Peyer's patch (tissue), 4 donors: Measurements from ENCODE around the gene CIZ1. TPM values are rescaled to one million over a fixed set of nuclear protein-coding genes. Genes with fewer than 3 reads are reported as not detected.
"Not testable (repeated sequence)": the region's sequence is repeated elsewhere in the genome, so short reads cannot be mapped to it uniquely, and the experiment has no call there.

ENCODE experiments used
- DNase-seq, 3 donors: peaks; one replicate each; pipeline ENCODE4 v3.0.0-alpha.2; 2017 to 2019
- H3K27ac ChIP-seq, 4 donors: fragments of 200-600 bp; sonication (generic); one replicate each; pipeline ENCODE4 v1.5.1; 2016 to 2019
- H3K27me3 ChIP-seq, 2 donors: fragments of 200-600 bp; sonication (generic); one replicate each; pipeline ENCODE4 v1.5.1; 2019
- H3K36me3 ChIP-seq, 3 donors: fragments of 200-600 bp; sonication (generic); one replicate each; pipeline ENCODE4 v1.5.1; 2016 to 2019
- H3K4me1 ChIP-seq, 4 donors: fragments of 200-600 bp; sonication (generic); one replicate each; pipeline ENCODE4 v1.5.1; 2016 to 2019
- H3K4me3 ChIP-seq, 4 donors: fragments of 200-600 bp; sonication (generic); 1 replicate in 3 of 4; 2 replicates in 1 of 4; pipeline ENCODE4 v1.5.1; 2016 to 2019; ENCODE audit warnings: mild to moderate bottlenecking in 1 of 4
- H3K9me3 ChIP-seq, 4 donors: fragments of 200-600 bp; sonication (generic); one replicate each; pipeline ENCODE4 v1.5.1; 2016 to 2019; ENCODE audit warnings: mild to moderate bottlenecking in 1 of 4
- CTCF ChIP-seq, 6 experiments: fragments of 450-650 bp in 4 of 6; fragments of 200-600 bp in 2 of 6; sonication (generic) in 1 of 6; IDR thresholded peaks; one replicate each; pipeline ENCODE4 v1.5.1; 2017 to 2019; ENCODE audit warnings: antibody characterized with exemption in 6 of 6, mild to moderate bottlenecking in 3 of 6, moderate library complexity in 1 of 6
- POLR2A ChIP-seq, 2 donors: fragments of 450-650 bp; IDR thresholded peaks; one replicate each; pipeline ENCODE4 v1.5.1; 2017; ENCODE audit warnings: antibody characterized with exemption in 2 of 2, mild to moderate bottlenecking in 2 of 2, moderate library complexity in 2 of 2
- total RNA-seq, 4 donors: library from RNA; depleted of rRNA; stranded (reverse); fragments of >200 nt; gene quantifications; one replicate each; pipeline ENCODE4 v1.1.0, GENCODE V29; 2016

The CIZ1 gene
- total RNA-seq, 4 donors from 2014 or later, result 52.2 to 144 (median 95.3) TPM

- DNase-seq, result peak in 1 of 3 donors; percentile 28
- Histone ChIP-seq H3K9me3 (no peaks in the 10 kb centered on the region), H3K4me3 (no peak overlapping the region), H3K36me3 (no peaks in the 10 kb centered on the region), H3K27me3 (no peaks in the 10 kb centered on the region), H3K27ac (no peak overlapping the region), H3K4me1 (no peaks in the 10 kb centered on the region)
- TF ChIP-seq CTCF (IDR thresholded peaks at IDR 0.05) (no peak), POLR2A (IDR thresholded peaks at IDR 0.05) (no peak)
Measured at GRCh38 chr9:128138001-128138400, 53.4 kb downstream of the CIZ1 start.

DNA sequence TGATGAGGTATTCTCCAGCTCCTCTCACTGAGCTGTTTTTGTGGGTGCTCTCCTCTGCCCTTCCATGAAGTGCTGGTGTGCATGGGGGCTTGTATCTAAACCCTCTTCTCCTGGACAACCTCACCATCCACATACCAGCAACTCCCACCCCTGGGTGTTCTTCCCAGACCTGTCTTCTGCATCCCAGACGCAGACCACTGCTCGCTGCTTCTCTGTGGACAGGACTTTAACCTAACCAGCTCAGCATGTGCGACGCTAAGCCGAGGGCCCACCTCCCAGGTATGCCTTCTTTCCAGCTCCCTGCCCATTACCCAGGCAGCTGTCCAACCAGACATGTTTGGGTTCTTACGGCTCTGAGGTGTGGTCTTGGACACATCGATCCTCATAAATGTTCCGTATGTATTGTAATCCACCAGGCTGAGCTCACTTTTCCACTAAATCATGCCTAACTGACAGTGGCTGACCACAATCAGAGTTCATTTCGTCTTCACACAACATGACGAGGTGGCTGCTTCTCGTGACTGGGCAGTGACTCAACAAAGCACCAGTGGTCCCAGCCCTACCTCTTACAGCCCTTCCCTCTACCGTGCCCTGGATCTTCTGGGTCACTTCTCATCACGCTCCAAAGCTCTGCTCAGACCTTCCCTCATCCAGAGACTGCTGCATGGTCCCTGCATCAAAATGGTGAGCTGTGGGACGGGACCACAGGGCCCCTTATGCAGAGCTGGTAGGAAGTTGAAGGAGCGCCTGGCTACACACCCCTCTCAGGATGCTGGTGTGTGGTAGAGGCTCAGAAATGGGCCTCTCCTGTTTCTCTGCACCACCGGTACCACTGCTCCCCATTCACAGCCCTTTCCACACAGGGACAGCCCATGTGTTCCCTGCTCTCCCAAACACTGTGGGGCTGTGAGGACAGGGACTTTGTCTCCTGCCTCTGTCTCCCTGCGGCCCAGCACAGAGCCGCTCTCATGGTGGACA lies 54.3 kb downstream of the CIZ1 start:
- no peaks in the 10 kb centered on the region for H3K9me3 ChIP-seq
- TF ChIP-seq POLR2A (IDR thresholded peaks at IDR 0.05) (no peak), CTCF (IDR thresholded peaks at IDR 0.05) (no peak)
- H3K36me3 ChIP-seq, result no peaks in the 10 kb centered on the region
- peak in 1 of 3 donors; percentile 15 for DNase-seq
- no peaks in the 10 kb centered on the region for H3K27me3 ChIP-seq
- H3K4me1 ChIP-seq, result no peaks in the 10 kb centered on the region
- H3K27ac ChIP-seq, result no peak overlapping the region
- no peak overlapping the region for H3K4me3 ChIP-seq

GRCh38 chr9:128135561-128135960 lies 55.8 kb downstream of the CIZ1 start:
- DNase-seq, result peak in 1 of 3 donors; percentile 22
- not testable (repeated sequence) for H3K4me3 ChIP-seq, H3K9me3 ChIP-seq, H3K36me3 ChIP-seq, H3K27ac ChIP-seq, H3K4me1 ChIP-seq, H3K27me3 ChIP-seq

DNA sequence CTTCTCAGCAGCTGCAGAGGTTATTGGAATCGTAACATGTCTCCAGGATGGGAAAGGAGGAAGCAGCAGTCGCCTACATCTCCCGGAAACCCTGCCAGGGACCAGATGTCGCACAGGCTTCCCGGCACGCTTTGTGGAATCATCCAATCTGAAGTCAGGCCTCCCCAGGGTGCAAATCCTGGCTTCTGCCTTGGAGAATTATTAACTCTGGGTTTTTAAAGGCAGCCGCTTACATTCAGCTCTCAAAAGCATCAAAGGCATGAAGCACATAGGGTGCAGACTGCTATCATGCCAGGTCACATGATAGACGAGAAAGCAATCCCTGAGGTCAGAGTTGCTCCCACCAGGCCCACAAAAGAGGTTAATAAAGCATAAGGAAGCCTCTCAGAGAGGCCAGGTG lies 59.2 kb downstream of the CIZ1 start:
- H3K4me3 ChIP-seq, H3K36me3 ChIP-seq, H3K27me3 ChIP-seq, H3K4me1 ChIP-seq, H3K9me3 ChIP-seq: not testable (repeated sequence)
- DNase-seq, result peak in 2 of 3 donors; percentile 47
- H3K27ac ChIP-seq, result peak overlapping the region in 1 of 4 donors; percentile 35

- not testable (repeated sequence) for H3K36me3 ChIP-seq, H3K4me3 ChIP-seq, H3K27ac ChIP-seq, H3K27me3 ChIP-seq, H3K9me3 ChIP-seq
- peaks cover under 1 to 15% (median 7%) of the 10 kb centered on the region in 4 donors for H3K4me1 ChIP-seq
- peak in 1 of 3 donors; percentile 25 for DNase-seq
Measured at GRCh38 chr9:128131346-128131745, 60.0 kb downstream of the CIZ1 start.

DNA sequence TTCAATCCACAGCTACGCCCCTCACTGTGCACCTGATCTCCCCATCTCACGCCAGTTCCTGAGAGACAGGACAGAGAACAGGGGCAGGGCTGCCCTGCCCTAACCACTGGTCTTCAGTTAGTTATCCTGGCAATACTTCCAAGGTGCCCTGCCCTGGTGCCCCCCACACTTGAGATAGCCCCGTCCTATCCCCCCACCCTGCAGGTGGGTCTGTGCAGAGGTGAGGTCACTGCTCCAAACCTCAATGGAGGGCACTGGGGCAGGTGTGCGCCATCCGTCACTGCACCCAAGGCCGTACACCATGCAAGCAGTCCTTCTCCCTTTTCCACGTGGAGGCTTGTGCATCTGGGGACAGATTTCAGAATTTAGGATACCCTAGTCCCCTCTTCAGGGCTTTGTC lies 60.7 kb downstream of the CIZ1 start:
- H3K4me3 ChIP-seq, H3K9me3 ChIP-seq, H3K36me3 ChIP-seq, H3K27ac ChIP-seq, H3K27me3 ChIP-seq: not testable (repeated sequence)
- DNase-seq, result peak in 2 of 3 donors; percentile 14 to 41
- peaks cover 4 to 22% (median 13%) of the 10 kb centered on the region in 4 donors for H3K4me1 ChIP-seq

GRCh38 chr9:128129976-128130590 lies 61.3 kb downstream of the CIZ1 start:
- not testable (repeated sequence) for H3K4me3 ChIP-seq, H3K36me3 ChIP-seq, H3K9me3 ChIP-seq, H3K27me3 ChIP-seq, H3K27ac ChIP-seq
- H3K4me1 ChIP-seq, result peaks cover 4 to 28% (median 18%) of the 10 kb centered on the region in 4 donors
- peak in 5 of 6 experiments; percentile 15 to 51 (median 44) for TF ChIP-seq CTCF (IDR thresholded peaks at IDR 0.05)
- DNase-seq, result peak; percentile 28 to 89 (median 57)
